Uterus (tissue), 2 donors: Measurements from ENCODE around the gene NECAB2.

Experiments
- POLR2A ChIP-seq, 2 donors: fragments of 450-650 bp; IDR thresholded peaks; one replicate each; pipeline ENCODE4 v1.6.1; 2016; ENCODE audit warnings: antibody characterized with exemption in 2 of 2, mild to moderate bottlenecking in 1 of 2, moderate library complexity in 1 of 2
- TF ChIP-seq, protein P1 (sequence below), 4 experiments: fragments of 200-600 bp in 2 of 4; fragments of 450-650 bp in 2 of 4; sonication (generic) in 2 of 4; IDR thresholded peaks; one replicate each; pipeline ENCODE4 v1.5.1; 2016 to 2019; ENCODE audit warnings: antibody characterized with exemption in 4 of 4, mild to moderate bottlenecking in 2 of 4, moderate library complexity in 1 of 4

DNA sequence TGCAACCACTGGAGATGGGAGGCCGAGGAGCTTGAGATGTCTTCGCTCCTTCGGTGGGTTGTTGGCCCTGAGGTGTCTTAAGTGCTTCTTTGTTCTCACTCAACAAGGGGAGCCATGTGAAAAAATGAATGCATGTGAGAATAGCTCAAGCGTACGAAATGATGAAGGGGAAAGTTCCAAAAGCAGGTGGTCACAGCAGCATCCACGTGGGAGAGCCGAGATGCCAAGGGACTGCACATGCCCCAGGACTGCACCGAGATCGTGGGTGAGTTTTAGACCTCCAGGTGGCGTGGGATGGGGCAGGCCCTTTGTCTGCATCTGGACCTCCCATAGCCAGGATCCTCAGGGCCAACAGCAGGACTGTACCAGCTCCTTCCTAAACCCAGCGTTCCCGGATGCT is 66.5 kb downstream of the NECAB2 start:
- TF ChIP-seq, protein P1, sequence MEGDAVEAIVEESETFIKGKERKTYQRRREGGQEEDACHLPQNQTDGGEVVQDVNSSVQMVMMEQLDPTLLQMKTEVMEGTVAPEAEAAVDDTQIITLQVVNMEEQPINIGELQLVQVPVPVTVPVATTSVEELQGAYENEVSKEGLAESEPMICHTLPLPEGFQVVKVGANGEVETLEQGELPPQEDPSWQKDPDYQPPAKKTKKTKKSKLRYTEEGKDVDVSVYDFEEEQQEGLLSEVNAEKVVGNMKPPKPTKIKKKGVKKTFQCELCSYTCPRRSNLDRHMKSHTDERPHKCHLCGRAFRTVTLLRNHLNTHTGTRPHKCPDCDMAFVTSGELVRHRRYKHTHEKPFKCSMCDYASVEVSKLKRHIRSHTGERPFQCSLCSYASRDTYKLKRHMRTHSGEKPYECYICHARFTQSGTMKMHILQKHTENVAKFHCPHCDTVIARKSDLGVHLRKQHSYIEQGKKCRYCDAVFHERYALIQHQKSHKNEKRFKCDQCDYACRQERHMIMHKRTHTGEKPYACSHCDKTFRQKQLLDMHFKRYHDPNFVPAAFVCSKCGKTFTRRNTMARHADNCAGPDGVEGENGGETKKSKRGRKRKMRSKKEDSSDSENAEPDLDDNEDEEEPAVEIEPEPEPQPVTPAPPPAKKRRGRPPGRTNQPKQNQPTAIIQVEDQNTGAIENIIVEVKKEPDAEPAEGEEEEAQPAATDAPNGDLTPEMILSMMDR (IDR thresholded peaks at IDR 0.05), result no peak
- TF ChIP-seq POLR2A (IDR thresholded peaks at IDR 0.05), result no peak
